Mucosa of gallbladder (tissue), 1 donor: ENCODE data around the gene KLHL22. TPM values are rescaled to one million over a fixed set of nuclear protein-coding genes. Genes with fewer than 3 reads are reported as not detected.
A peak's percentile ranks its signal among the peaks of the same experiment; 100 is the strongest.
"Not testable (repeated sequence)": the region's sequence is repeated elsewhere in the genome, so short reads cannot be mapped to it uniquely, and the experiment has no call there.

Experiments used
- DNase-seq: peaks from one replicate; pipeline ENCODE4 v3.0.0-alpha.2; 2020; ENCODE audit warnings: low spot score
- total RNA-seq: library from RNA; stranded (reverse); gene quantifications from one replicate; pipeline ENCODE4 v1.2.1, GENCODE V29; 2021
- donor health status: DM: no; HTN: no; CAD: no.

KLHL22 gene
- total RNA-seq, 1 donor from 2014 or later: 26.6 TPM

DNA sequence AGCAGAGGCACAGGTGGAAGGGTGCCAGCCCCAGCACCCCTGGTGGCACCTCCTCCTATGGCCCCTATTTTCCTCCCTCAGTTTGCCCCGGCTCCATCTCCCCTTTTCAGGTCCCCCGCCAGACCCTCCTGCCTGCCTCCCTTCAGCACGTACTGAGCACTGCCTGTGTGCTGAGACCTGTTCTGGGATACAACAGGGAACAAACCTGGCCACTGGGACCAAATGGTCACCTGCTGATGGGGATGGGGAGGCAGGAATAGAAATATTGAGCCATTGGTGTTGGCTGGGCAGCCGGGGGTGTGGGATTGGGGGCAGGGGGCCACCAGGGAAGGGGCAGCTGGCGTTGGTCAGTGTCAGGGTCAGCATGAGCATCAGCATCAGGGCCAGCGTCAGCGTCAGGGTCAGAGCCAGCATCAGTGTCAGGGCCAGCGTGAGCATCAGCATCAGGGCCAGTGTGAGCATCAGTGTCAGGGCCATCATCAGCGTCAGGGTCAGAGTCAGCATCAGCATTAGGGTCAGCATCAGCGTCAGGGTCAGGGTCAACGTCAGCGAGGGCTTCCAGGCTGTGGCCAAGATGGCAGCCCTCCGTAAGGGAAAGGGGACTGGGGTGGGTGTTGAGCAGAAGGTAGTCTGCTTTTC, 94.1 kb downstream of the KLHL22 start:
- DNase-seq: no peak

GRCh38 chr22:20400606-20401375, 94.8 kb downstream of the KLHL22 start:
- no peak for DNase-seq

DNA sequence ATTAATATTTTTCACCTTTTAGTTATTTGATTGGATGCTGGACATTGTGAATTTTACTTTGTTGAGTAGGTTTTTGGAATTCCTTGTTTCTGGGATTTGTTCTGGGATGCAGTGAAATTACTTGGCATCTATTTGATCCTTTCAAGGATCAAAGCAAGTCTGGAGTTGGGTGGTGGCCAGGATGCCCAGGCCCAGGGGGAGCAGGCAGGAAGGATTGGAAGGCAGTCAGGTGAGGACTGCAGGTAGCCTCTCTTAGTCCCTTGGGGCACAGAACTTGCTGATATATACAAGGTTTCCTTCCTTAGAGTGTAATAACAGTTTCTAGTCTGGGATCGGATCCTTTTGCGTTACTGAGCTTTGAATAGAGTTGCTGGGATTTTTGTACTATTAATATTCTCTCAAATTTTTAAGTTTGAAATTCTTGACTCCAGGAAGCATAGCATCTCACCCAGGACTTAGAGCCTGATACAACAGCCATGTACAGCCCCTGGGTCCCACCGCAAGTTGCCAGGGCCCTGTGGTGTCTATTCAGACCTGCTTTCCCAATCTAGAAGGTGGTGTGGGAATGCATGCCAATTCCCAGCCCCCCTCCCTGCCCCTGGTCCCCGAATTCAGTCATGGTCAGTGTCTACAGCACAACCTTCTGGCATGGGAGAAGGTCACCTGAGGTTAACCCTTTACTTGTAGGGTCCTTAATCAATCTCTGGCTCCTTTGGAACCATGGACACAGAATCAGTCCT, 95.6 kb downstream of the KLHL22 start:
- DNase-seq: no peak

GRCh38 chr22:20398420-20398819, 97.2 kb downstream of the KLHL22 start:
- DNase-seq: no peak

- DNase-seq: no peak
Measured at GRCh38 chr22:20397498-20397897, 98.1 kb downstream of the KLHL22 start.

DNA sequence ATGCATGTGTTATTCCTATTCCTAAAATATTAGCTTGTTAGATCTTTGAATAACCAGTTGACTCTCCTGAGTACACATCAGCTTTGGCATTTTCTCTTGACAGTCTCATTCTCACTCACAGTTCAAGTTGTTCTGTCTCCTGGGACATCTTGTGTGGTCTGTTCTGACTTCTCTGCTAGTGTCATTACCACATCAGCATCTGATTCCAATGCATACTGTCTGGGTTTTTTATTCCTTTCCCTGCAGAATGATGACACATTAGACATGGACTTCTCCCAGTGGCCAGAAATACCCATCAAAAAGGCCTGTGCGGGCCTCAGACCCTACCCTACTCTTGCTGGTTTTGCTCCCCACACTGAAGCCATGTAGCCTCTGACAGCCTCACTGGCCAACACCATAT, 99.0 kb downstream of the KLHL22 start:
- no peak for DNase-seq

GRCh38 chr22:20395907-20396287, 99.7 kb downstream of the KLHL22 start:
- no peak for DNase-seq

DNA sequence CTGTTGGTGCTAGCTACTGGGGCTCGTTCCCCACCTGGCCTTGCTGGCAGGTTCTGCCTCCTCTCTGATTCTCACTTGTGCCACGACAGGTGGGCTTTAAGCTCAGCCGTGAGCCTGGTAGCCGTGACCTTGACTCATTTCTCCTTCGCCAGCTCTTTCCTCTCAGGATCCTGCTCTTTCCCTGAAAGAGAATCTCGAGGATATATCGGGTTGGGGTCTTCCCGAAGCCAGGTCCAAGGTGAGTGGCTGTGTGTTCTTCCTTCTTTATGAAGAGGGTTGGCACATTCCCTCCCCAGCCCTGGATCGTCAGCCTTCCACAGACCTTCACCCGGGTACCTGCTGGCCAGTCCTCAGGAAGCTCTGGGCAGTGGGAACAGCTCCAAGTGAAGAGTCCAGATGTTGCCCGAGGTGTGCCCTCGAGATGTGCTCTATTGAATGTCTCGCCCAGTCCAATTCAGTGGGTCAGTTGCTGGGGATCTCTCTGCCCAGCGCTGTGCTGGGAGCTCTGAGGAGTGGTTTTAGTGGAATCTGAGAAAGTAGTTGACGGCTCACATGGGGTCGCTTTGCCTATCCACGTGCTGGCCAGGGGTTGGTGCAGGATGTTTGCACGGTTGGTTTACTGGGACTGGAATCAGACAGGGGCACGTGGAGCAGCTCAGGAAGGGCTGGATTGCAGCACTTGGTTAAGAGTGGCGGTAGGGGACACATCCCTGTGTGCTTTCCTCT, 100.3 kb downstream of the KLHL22 start:
- no peak for DNase-seq

- DNase-seq: peak; percentile 93
Measured at GRCh38 chr22:20393705-20394476, 101.7 kb downstream of the KLHL22 start, which contains the start of gene ZNF74. TSS of gene ZNF74 (plus strand) at chr22:20394151. CDS start at chr22:20394629, 478 bp downstream.

GRCh38 chr22:20392983-20393704, 102.5 kb downstream of the KLHL22 start:
- no peak for DNase-seq

DNA sequence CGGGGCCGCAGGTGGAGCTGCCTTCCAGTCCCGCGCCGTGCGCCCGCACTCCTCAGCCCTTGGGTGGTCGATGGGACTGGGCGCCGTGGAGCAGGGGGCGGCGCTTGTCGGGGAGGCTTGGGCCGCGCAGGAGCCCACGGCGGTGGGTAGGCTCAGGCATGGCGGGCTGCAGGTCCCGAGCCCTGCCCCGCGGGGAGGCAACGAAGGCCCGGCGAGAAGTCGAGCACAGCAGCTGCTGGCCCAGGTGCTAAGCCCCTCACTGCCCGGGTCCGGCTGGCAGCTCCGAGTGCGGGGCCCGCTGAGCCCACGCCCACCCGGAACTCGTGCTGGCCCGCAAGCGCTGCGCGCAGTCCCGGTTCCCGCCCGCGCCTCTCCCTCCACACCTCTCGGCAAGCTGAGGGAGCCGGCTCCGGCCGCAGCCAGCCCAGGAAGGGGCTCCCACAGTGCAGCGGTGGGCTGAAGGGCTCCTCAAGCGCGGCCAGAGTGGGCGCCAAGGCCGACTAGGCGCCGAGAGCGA, 103.2 kb downstream of the KLHL22 start:
- not testable (repeated sequence) for DNase-seq

Other genes with a start within 250 kb of the KLHL22 start
- 2.0 TPM for gene RTN4R, start 227.5 kb downstream of the KLHL22 start, total RNA-seq
- 39.5 TPM for gene DGCR6L, start 175.7 kb downstream of the KLHL22 start, total RNA-seq
- gene ZNF74, start 101.6 kb downstream of the KLHL22 start, total RNA-seq: 14.1 TPM
- 17.6 TPM for gene SCARF2, start 58.0 kb downstream of the KLHL22 start, total RNA-seq
- 107 TPM for gene MED15, start 11.8 kb upstream of the KLHL22 start, total RNA-seq